ENCODE results near the gene DCXR.

The DCXR gene

GRCh38 chr17:82008941-82009405 is 28.5 kb downstream of the DCXR start:
- no peak for FAIRE-seq

- no peak for FAIRE-seq
Measured at GRCh38 chr17:82008258-82008940, 29.1 kb downstream of the DCXR start.

GRCh38 chr17:82007495-82008257 is 29.8 kb downstream of the DCXR start:
- FAIRE-seq, result no peak

GRCh38 chr17:82007228-82007494 is 30.3 kb downstream of the DCXR start:
- no peak for FAIRE-seq

- no peak for FAIRE-seq
Measured at GRCh38 chr17:82006468-82007227, 30.8 kb downstream of the DCXR start.

- FAIRE-seq, result no peak
Measured at GRCh38 chr17:82005701-82006348, 31.7 kb downstream of the DCXR start.

- no peak for FAIRE-seq
Measured at GRCh38 chr17:82004517-82005455, 32.7 kb downstream of the DCXR start.

GRCh38 chr17:82003411-82004381 is 33.8 kb downstream of the DCXR start:
- FAIRE-seq, result no peak

- FAIRE-seq, result no peak
Measured at GRCh38 chr17:82001571-82002056, 35.9 kb downstream of the DCXR start.

GRCh38 chr17:82000803-82001570 is 36.5 kb downstream of the DCXR start:
- FAIRE-seq, result no peak

GRCh38 chr17:81999976-82000802 is 37.3 kb downstream of the DCXR start:
- no peak for FAIRE-seq

- FAIRE-seq, result no peak
Measured at GRCh38 chr17:81999587-81999975, 37.9 kb downstream of the DCXR start.

GRCh38 chr17:81998691-81999438 is 38.6 kb downstream of the DCXR start:
- FAIRE-seq, result no peak

GRCh38 chr17:81998212-81998611 is 39.3 kb downstream of the DCXR start:
- no peak for FAIRE-seq

GRCh38 chr17:81996757-81997441 is 40.6 kb downstream of the DCXR start:
- FAIRE-seq, result no peak

GRCh38 chr17:81996232-81996756 is 41.2 kb downstream of the DCXR start:
- no peak for FAIRE-seq

GRCh38 chr17:81995463-81996231 is 41.9 kb downstream of the DCXR start:
- FAIRE-seq, result no peak
